OCI-LY7 (cell line): ENCODE results near the gene STUM. TPM values are rescaled to one million over a fixed set of nuclear protein-coding genes. Genes with fewer than 3 reads are reported as not detected.

Source experiments
- BruUV-seq: library from RNA; stranded (reverse); fragments of 400-500 nt; replicated peaks from 2 replicates; lab custom pipeline; 2021; lab: Mats Ljungman, UMichigan
- CTCF ChIA-PET: fragments of 300-600 bp; sonication (Branson Sonifier 250); formaldehyde crosslinking; loops from one replicate; lab custom pipeline; 2022; ENCODE audit warnings: antibody characterized with exemption; ENCODE audit not compliant: unreplicated experiment; lab: Charles Lee
- POLR2A ChIA-PET: fragments of 300-600 bp; sonication (Branson Sonifier 250); formaldehyde crosslinking; loops from one replicate; lab custom pipeline; 2022; ENCODE audit warnings: antibody characterized with exemption; lab: Charles Lee
- DNase-seq: peaks from one replicate; pipeline ENCODE4 v3.0.0-alpha.2; 2015; ENCODE audit warnings: low spot score
- H2AFZ ChIP-seq: fragments of 200-600 bp; sonication (generic), shearing (Covaris generic); 2 replicates; pipeline ENCODE4 v1.6.1; 2014; ENCODE audit warnings: mild to moderate bottlenecking, antibody characterized with exemption, low read length, moderate library complexity
- H3K27ac ChIP-seq: fragments of 200-600 bp; sonication (generic); 2 replicates; pipeline ENCODE4 v1.5.1; 2014; ENCODE audit warnings: mixed run types, low read depth, mild to moderate bottlenecking, moderate library complexity, low read length, inconsistent platforms; ENCODE audit not compliant: poor library complexity, severe bottlenecking
- H3K36me3 ChIP-seq: fragments of 200-600 bp; sonication (generic); 2 replicates; pipeline ENCODE4 v1.6.1; 2014; ENCODE audit warnings: mild to moderate bottlenecking, antibody characterized with exemption, low read length, moderate library complexity, mixed read lengths; ENCODE audit not compliant: insufficient read depth
- H3K4me1 ChIP-seq: fragments of 200-600 bp; sonication (generic); 2 replicates; pipeline ENCODE4 v1.5.1; 2014; ENCODE audit warnings: mild to moderate bottlenecking, low read length; ENCODE audit not compliant: insufficient read depth, poor library complexity, severe bottlenecking
- H3K4me2 ChIP-seq: fragments of 200-600 bp; sonication (generic); 2 replicates; pipeline ENCODE4 v1.6.1; 2014; ENCODE audit warnings: mild to moderate bottlenecking, low read length
- H3K4me3 ChIP-seq: fragments of 200-600 bp; sonication (generic); 2 replicates; pipeline ENCODE4 v1.5.1; 2014; ENCODE audit warnings: mild to moderate bottlenecking, low read depth, low read length; ENCODE audit not compliant: poor library complexity, severe bottlenecking
- H3K79me2 ChIP-seq: fragments of 200-600 bp; sonication (generic); 2 replicates; pipeline ENCODE4 v1.6.1; 2016; ENCODE audit warnings: low read depth, mild to moderate bottlenecking, low read length, moderate library complexity, mixed read lengths; ENCODE audit not compliant: insufficient read depth
- H3K9me2 ChIP-seq: fragments of 200-600 bp; sonication (generic); 2 replicates; pipeline ENCODE4 v1.6.1; 2016; ENCODE audit warnings: mild to moderate bottlenecking, low read length, mixed read lengths; ENCODE audit not compliant: insufficient read depth
- H3K9me3 ChIP-seq: fragments of 200-600 bp; sonication (generic); 2 replicates; pipeline ENCODE4 v1.6.1; 2014; ENCODE audit warnings: mild to moderate bottlenecking, mixed run types, low read length, mixed read lengths
- H4K20me1 ChIP-seq: fragments of 200-600 bp; sonication (generic); 2 replicates; pipeline ENCODE4 v1.6.1; 2014; ENCODE audit warnings: mild to moderate bottlenecking, antibody characterized with exemption, low read length, moderate library complexity, mixed read lengths; ENCODE audit not compliant: insufficient read depth
- CTCF ChIP-seq: fragments of 200-600 bp; sonication (generic); conservative IDR thresholded peaks from 2 replicates; pipeline ENCODE4 v1.5.1; 2014; ENCODE audit warnings: mild to moderate bottlenecking, antibody characterized with exemption, low read length, moderate library complexity, mixed read lengths
- EZH2phosphoT487 ChIP-seq: fragments of 200-600 bp; sonication (generic); IDR thresholded peaks from 2 replicates; pipeline ENCODE4 v1.6.1; 2018; ENCODE audit warnings: low read depth, borderline replicate concordance, mild to moderate bottlenecking, mixed run types, antibody characterized with exemption, low read length, moderate library complexity, mixed read lengths
- intact Hi-C: fragments of 100-400 bp; cut with micrococcal nuclease; formaldehyde crosslinking; loops from one replicate; pipeline ENCODE4 v1.10.0; 2022; ENCODE audit not compliant: unreplicated experiment
- total RNA-seq, 2 experiments: library from RNA; depleted of rRNA in 1 of 2; stranded (reverse); fragments of >200 nt in 1 of 2; shearing (Covaris generic) in 1 of 2; gene quantifications; 2 replicates each; pipeline ENCODE4 v1.2.3, GENCODE V29; 2014 to 2022

Gene STUM
- total RNA-seq, 2 experiments from 2014 or later, result not detected

GRCh38 chr1:226645279-226645976 lies 96.9 kb downstream of the STUM start:
- Histone ChIP-seq H2AFZ (no peak overlapping the region), H3K4me1 (peaks cover 39% of the 10 kb centered on the region), H4K20me1 (no peaks in the 10 kb centered on the region), H3K36me3 (peaks cover 79% of the 10 kb centered on the region), H3K9me2 (no peaks in the 10 kb centered on the region), H3K4me3 (no peak overlapping the region), H3K79me2 (peaks cover 5% of the 10 kb centered on the region; the same call in 1 of the 2 replicates), H3K4me2 (peak overlapping the region; percentile 59; the same call in 1 of the 2 replicates), H3K9me3 (no peaks in the 10 kb centered on the region), H3K27ac (peak overlapping the region; percentile 62)
- CTCF ChIA-PET, result interaction anchor here (0.6 to 0.7 kb wide), 2 partner anchors 32 to 66 kb away, joined by 5 read pairs; no protein-coding TSS in a partner anchor
- no peak for DNase-seq
- intact Hi-C loops, result no loop called here
- no TSS peak for BruUV-seq
- POLR2A ChIA-PET, result interaction anchor here (1.0 kb wide), 1 partner anchor 17 kb away, joined by 3 read pairs; no protein-coding TSS in a partner anchor
- TF ChIP-seq EZH2phosphoT487 (no peak), CTCF (no peak)

DNA sequence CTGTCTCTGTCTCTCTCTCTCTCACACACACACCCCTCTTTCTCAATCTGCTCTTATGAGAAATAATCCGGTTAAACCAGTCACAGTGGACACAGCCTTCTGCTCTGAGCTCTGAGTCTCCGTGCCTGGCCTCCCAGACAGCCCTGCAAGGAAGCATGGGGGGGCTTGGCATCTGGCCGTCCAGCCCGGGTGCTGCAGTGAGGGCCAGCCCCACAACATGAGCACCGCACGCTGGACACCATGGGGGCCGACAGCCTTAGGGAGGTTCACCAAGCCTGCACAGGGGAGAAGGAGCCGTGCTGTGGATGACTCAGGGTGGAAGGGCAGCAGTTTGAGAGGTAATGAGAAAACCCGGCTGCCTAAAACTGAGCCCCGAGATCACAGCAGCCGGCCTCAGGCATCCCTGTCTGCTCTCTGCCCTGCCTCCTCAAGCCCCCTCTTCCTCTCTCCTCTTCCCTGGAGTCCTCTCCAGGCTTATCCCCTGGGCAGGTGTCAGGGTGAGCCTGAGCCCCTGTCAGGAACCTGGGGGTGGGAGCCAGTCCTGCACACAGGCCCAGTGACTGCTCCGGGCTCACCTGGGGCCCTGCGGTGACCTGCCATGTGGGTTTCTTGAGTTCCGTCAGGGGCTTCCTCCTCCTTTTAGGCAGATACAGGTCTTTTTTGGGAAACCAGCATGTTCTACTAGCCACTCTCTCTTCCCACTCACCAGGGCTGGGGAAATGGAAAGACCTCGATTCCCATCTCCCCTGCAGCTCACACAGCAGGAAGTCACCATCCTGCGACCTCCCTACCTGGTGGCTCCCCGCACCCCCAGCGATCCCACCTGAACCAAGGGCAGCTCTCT lies 97.7 kb downstream of the STUM start:
- Histone ChIP-seq H4K20me1 (no peaks in the 10 kb centered on the region), H3K36me3 (peaks cover 75% of the 10 kb centered on the region), H3K27ac (no peak overlapping the region), H3K4me3 (no peak overlapping the region), H3K9me2 (no peaks in the 10 kb centered on the region), H3K4me1 (peaks cover 32% of the 10 kb centered on the region), H2AFZ (no peak overlapping the region), H3K9me3 (no peaks in the 10 kb centered on the region), H3K4me2 (no peak overlapping the region), H3K79me2 (peaks cover 5% of the 10 kb centered on the region; the same call in 1 of the 2 replicates)
- ChIA-PET CTCF (interaction anchor here (0.7 kb wide), 1 partner anchor 31 kb away, joined by 5 read pairs; no protein-coding TSS in a partner anchor), POLR2A (interaction anchor here (0.9 to 1.0 kb wide), 2 partner anchors 17 to 85 kb away, joined by 3 to 4 read pairs; no protein-coding TSS in a partner anchor)
- DNase-seq, result no peak
- TF ChIP-seq EZH2phosphoT487 (no peak), CTCF (no peak)
- BruUV-seq, result no TSS peak
- intact Hi-C loops, result no loop called here
